ENCODE measurements around the gene MRFAP1L1.

GRCh38 chr4:6727081-6727942 lies 17.6 kb upstream of the MRFAP1L1 start:
- TF ChIP-seq, protein P1, sequence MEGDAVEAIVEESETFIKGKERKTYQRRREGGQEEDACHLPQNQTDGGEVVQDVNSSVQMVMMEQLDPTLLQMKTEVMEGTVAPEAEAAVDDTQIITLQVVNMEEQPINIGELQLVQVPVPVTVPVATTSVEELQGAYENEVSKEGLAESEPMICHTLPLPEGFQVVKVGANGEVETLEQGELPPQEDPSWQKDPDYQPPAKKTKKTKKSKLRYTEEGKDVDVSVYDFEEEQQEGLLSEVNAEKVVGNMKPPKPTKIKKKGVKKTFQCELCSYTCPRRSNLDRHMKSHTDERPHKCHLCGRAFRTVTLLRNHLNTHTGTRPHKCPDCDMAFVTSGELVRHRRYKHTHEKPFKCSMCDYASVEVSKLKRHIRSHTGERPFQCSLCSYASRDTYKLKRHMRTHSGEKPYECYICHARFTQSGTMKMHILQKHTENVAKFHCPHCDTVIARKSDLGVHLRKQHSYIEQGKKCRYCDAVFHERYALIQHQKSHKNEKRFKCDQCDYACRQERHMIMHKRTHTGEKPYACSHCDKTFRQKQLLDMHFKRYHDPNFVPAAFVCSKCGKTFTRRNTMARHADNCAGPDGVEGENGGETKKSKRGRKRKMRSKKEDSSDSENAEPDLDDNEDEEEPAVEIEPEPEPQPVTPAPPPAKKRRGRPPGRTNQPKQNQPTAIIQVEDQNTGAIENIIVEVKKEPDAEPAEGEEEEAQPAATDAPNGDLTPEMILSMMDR (IDR thresholded peaks at IDR 0.05; ENCODE audit: low read depth, low read length), result no peak
- no peak for TF ChIP-seq EZH2phosphoT487 (IDR thresholded peaks at IDR 0.05; ENCODE audit: low read depth)

Measured in OCI-LY3 (cell line).